ENCODE measurements around the gene DDX4. TPM values are rescaled to one million over a fixed set of nuclear protein-coding genes. Genes with fewer than 3 reads are reported as not detected.

DDX4 gene
- total and polyA plus RNA-seq, 9 of the 15 experiments (the other 6 are each of a cell fraction or from before 2014, with no cell fraction given): not detected

DNA sequence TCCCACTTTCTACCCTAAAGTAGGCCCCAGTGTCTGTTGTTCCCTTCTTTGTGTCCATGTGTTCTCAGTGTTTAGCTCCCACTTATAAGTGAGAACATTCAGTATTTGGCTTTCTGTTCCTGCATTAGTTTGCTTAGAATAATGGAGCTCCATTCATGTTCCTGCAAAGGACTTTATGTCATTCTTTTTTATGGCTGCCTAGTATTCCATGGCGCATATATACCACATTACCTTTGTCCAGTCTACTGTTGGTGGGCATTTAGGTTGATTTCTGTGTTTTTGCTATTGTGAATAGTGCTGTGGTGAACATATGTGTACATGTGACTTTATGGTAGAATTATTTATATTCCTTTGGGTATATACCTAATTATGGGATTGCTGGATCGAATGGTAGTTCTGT, 30.4 kb downstream of the DDX4 start:
- CTCF ChIA-PET (ENCODE audit: low intra/inter-chr PET ratio): no interaction called here
- POLR2A ChIA-PET: no interaction called here
- no TSS peak for BruUV-seq (replicated peaks)
- H2AFZ ChIP-seq (ENCODE audit: low read depth, low read length): no peak overlapping the region
- H3K27ac ChIP-seq (ENCODE audit: extremely low read depth, low read depth, low read length): no peak overlapping the region
- H3K4me2 ChIP-seq (ENCODE audit: insufficient read depth, low read length): no peak overlapping the region
- no peak overlapping the region for H3K4me3 ChIP-seq
- ATAC-seq (no peak), FAIRE-seq (no peak), DNase-seq (ENCODE audit: extremely low read depth in 1 of 4, low spot score in 3 of 4) (no peak)
- H3K9me3 ChIP-seq (replicated peaks; ENCODE audit: control insufficient read depth, insufficient read depth, low read depth, low read length): no peaks in the 10 kb centered on the region
- no peak overlapping the region for H3K9ac ChIP-seq (ENCODE audit: insufficient read depth in 1 of 2, low read depth in 2 of 2, low read length in 2 of 2)
- no peaks in the 10 kb centered on the region for H3K9me1 ChIP-seq (ENCODE audit: control insufficient read depth, insufficient read depth, low read length)
- intact Hi-C loops (cut with micrococcal nuclease) (no loop called here), in situ Hi-C loops (cut with MboI) (no loop called here)
- peak; percentile 62 for TF ChIP-seq ZNF146 (CRISPR knock-in tag; IDR thresholded peaks at IDR 0.05; ENCODE audit: unreplicated experiment)
- TF ChIP-seq, protein P1, sequence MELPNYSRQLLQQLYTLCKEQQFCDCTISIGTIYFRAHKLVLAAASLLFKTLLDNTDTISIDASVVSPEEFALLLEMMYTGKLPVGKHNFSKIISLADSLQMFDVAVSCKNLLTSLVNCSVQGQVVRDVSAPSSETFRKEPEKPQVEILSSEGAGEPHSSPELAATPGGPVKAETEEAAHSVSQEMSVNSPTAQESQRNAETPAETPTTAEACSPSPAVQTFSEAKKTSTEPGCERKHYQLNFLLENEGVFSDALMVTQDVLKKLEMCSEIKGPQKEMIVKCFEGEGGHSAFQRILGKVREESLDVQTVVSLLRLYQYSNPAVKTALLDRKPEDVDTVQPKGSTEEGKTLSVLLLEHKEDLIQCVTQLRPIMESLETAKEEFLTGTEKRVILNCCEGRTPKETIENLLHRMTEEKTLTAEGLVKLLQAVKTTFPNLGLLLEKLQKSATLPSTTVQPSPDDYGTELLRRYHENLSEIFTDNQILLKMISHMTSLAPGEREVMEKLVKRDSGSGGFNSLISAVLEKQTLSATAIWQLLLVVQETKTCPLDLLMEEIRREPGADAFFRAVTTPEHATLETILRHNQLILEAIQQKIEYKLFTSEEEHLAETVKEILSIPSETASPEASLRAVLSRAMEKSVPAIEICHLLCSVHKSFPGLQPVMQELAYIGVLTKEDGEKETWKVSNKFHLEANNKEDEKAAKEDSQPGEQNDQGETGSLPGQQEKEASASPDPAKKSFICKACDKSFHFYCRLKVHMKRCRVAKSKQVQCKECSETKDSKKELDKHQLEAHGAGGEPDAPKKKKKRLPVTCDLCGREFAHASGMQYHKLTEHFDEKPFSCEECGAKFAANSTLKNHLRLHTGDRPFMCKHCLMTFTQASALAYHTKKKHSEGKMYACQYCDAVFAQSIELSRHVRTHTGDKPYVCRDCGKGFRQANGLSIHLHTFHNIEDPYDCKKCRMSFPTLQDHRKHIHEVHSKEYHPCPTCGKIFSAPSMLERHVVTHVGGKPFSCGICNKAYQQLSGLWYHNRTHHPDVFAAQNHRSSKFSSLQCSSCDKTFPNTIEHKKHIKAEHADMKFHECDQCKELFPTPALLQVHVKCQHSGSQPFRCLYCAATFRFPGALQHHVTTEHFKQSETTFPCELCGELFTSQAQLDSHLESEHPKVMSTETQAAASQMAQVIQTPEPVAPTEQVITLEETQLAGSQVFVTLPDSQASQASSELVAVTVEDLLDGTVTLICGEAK (IDR thresholded peaks at IDR 0.05): no peak
- TF ChIP-seq, protein P1 (CRISPR knock-in tag; IDR thresholded peaks at IDR 0.05): no peak
- TF ChIP-seq XRCC3 (IDR thresholded peaks at IDR 0.05): no peak
- TF ChIP-seq ZNF23 (CRISPR knock-in tag; IDR thresholded peaks at IDR 0.05): no peak
- TF ChIP-seq ZNF77 (CRISPR knock-in tag; IDR thresholded peaks at IDR 0.05): no peak
- TF ChIP-seq KAT2B (IDR thresholded peaks at IDR 0.05; ENCODE audit: low read depth, low read length): no peak
- no peak for TF ChIP-seq ILK (tag; IDR thresholded peaks at IDR 0.05; ENCODE audit: borderline replicate concordance, low read depth)
- WGBS (ENCODE audit: insufficient coverage, low coverage, missing lambda C conversion rate): 13% methylated on average over 2 of the region's 2 CpGs
- no peaks in the 10 kb centered on the region for H3K4me1 ChIP-seq (replicated peaks in 1 of 2; ENCODE audit: control insufficient read depth in 2 of 2, insufficient read depth in 2 of 2, low read length in 2 of 2)
- no peaks in the 10 kb centered on the region for H3K79me2 ChIP-seq (ENCODE audit: control insufficient read depth, insufficient read depth, low read length)
- H4K20me1 ChIP-seq (replicated peaks; ENCODE audit: control insufficient read depth, insufficient read depth, low read length): no peaks in the 10 kb centered on the region
- peaks cover 0 to 14% of the 10 kb centered on the region in 2 experiments; a peak in 3 of 5 replicates for H3K27me3 ChIP-seq (ENCODE audit: control insufficient read depth in 2 of 2, insufficient read depth in 2 of 2, low read length in 2 of 2)
- no peaks in the 10 kb centered on the region for H3K36me3 ChIP-seq (ENCODE audit: control insufficient read depth, insufficient read depth, low read length)
